MG63 (cell line): Measurements from ENCODE around the gene VEGFD. TPM values are rescaled to one million over a fixed set of nuclear protein-coding genes. Genes with fewer than 3 reads are reported as not detected.
"Not testable (repeated sequence)": the region's sequence is repeated elsewhere in the genome, so short reads cannot be mapped to it uniquely, and the experiment has no call there.

Experiments
- DNase-seq: peaks from one replicate; pipeline ENCODE4 v3.0.0-alpha.2; 2020
- H3K27me3 ChIP-seq: fragments of 250-450 bp; sonication (Bioruptor Pico); 2 replicates; pipeline ENCODE4 v1.5.1; 2020; ENCODE audit warnings: mild to moderate bottlenecking, moderate library complexity
- H3K36me3 ChIP-seq: fragments of 250-450 bp; sonication (Bioruptor Pico); 2 replicates; pipeline ENCODE4 v1.5.1; 2020; ENCODE audit warnings: mild to moderate bottlenecking, moderate library complexity
- H3K4me3 ChIP-seq: fragments of 250-450 bp; sonication (Bioruptor Pico); 2 replicates; pipeline ENCODE4 v1.5.1; 2020; ENCODE audit warnings: mild to moderate bottlenecking, moderate library complexity
- H3K9me3 ChIP-seq: fragments of 250-450 bp; sonication (Bioruptor Pico); 2 replicates; pipeline ENCODE4 v1.5.1; 2020; ENCODE audit warnings: mild to moderate bottlenecking, moderate library complexity
- total RNA-seq: library from RNA; depleted of rRNA; stranded (reverse); fragments of >200 nt; shearing (Covaris generic); gene quantifications from 2 replicates; pipeline ENCODE4 v1.2.3, GENCODE V29; 2014; ENCODE audit warnings: low replicate concordance

The VEGFD gene
- total RNA-seq, 1 experiment from 2014 or later: not detected

DNA sequence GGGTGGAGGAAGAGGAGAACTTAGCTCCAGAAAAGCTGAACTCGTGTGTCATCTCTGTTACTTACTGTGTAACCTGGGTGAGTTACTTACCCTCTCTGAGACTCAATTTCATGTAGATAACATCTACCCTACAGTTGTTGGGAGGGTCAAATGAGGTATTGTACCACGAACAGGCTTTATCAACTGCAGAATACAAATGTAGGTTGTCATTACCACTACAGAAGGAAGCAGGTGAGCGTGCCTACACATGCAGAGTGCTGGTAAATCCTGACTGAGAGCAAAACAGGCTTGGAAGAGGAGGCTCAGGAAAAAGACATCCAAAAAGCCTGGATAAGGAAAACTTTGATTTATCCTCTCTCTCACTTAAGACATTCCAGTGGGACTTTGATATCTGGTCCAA is 56.1 kb downstream of the VEGFD start:
- H3K36me3 ChIP-seq: no peaks in the 10 kb centered on the region
- H3K4me3 ChIP-seq: no peak overlapping the region
- no peak for DNase-seq
- no peaks in the 10 kb centered on the region for H3K9me3 ChIP-seq
- no peaks in the 10 kb centered on the region for H3K27me3 ChIP-seq

DNA sequence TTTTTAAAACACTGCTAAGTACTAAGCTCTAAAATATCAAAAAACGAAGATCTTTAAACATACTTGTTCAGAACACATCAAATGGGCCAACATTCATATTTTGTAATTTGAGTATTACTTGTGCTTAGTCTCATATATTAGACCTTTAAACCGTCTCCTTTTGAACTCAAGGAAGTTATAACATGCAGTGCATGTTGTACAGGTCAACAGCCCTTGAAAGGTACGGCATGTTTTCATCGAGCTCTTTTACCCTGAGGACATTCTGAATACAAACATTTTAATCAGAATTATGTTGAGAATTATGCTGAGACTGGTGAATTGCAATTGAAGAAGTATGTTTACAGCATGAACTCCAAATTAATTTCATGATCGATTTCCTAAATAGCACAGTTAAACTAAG is 61.7 kb downstream of the VEGFD start:
- no peak overlapping the region for H3K4me3 ChIP-seq

DNA sequence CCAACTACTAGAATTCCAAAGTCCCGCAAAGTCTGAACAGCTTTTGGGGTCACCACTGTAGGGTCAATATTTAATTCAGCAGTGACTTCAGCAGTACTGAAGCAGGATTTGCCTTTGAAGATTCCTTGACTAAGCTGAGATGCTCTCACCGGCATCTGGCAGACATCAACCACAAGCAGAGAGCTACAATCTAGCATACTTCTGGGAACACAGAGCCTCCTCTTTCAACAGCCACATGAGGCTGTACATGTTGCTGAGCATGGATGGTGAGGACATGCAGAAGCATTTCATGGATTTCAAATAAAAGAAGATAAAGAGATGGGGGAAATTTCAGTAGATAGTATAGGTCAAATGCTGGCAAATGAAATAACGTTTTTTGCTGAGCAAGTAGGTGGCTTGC is 62.1 kb downstream of the VEGFD start:
- Histone ChIP-seq H3K9me3 (no peaks in the 10 kb centered on the region), H3K27me3 (no peaks in the 10 kb centered on the region), H3K4me3 (no peak overlapping the region), H3K36me3 (no peaks in the 10 kb centered on the region)
- DNase-seq: no peak

More for the DNA sequence above, 61.7 kb downstream of the VEGFD start:
- H3K36me3 ChIP-seq: no peaks in the 10 kb centered on the region
- DNase-seq: no peak
- no peaks in the 10 kb centered on the region for H3K9me3 ChIP-seq
- H3K27me3 ChIP-seq: no peaks in the 10 kb centered on the region

DNA sequence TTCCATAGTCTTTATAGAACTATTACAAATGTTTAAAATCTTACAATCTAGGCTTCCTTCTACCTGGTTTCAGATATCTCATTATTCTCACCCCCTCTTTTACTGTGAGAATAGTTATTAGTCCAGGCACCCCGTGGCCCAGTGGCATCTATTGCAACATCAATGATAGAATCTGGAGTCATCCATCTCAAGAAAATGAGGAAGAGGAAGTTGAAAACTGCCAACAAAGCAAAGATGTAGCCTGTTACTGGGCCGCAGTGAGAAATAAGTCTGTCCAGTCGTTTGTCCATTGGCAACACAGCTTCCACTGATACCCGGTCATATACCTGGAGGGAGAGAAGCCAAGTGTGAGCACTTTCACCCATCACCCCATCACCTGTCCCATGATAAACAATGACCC is 62.8 kb downstream of the VEGFD start:
- no peak for DNase-seq
- Histone ChIP-seq H3K27me3 (no peaks in the 10 kb centered on the region), H3K4me3 (no peak overlapping the region), H3K9me3 (no peaks in the 10 kb centered on the region), H3K36me3 (no peaks in the 10 kb centered on the region)

DNA sequence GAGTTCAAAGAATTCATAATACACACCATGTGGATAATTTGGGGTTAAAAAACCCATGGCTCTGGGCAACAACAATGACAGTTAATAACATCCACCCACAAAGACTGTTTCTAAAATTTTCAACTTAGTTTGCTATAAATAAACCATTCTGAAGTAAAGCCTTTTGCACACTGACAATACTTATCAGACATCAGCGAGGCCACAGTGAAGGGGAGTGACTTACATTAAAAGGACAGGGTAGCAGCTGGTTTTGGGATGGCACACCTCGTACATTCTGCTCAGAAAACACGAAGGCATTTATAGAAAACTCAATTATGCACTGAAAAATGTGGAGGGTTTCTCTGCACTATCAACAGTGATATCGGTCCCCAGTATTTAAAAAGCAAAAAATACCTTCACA is 63.9 kb downstream of the VEGFD start:
- no peaks in the 10 kb centered on the region for H3K36me3 ChIP-seq
- no peaks in the 10 kb centered on the region for H3K27me3 ChIP-seq
- no peaks in the 10 kb centered on the region for H3K9me3 ChIP-seq
- DNase-seq: no peak
- H3K4me3 ChIP-seq: no peak overlapping the region

DNA sequence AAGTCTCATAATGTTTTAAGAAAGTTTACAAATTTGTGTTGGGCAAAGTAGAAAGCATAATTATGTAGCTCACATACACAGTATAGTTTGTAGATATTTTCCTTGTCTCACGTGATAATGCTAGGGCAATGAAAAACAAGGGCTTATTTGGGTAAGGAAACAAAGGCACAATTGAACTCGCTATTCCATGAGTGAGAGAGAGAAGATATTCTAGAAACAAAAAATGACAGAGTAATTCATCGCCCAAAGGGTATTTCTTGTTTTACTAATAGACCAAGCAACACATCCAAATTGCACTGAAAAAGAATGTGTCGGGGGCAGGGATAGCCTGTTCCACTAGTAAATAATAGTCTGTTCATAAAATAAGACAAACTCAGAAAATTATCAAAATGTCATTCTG is 65.1 kb downstream of the VEGFD start:
- no peaks in the 10 kb centered on the region for H3K9me3 ChIP-seq
- no peak for DNase-seq
- H3K4me3 ChIP-seq: no peak overlapping the region
- H3K27me3 ChIP-seq: no peaks in the 10 kb centered on the region
- no peaks in the 10 kb centered on the region for H3K36me3 ChIP-seq

DNA sequence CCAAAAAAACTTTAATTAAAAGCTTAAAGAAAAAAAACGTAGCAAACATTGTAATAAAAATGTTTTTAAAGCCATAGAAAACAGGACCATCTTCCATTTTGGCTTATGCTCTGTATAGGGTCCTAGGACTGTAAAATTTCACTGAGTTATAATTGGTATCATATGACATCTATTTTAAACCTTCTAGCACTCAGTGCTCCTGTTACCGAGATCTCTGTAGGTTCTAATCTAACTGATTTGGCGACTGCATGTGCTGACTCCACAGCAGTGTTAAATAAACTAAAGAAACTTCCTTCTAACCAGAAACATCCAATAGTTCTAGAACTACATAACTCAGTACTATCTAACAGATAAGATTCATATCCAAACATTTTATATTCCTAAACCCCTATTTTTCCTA is 68.7 kb downstream of the VEGFD start, which contains the start of gene ASB11:
Gene ASB11, minus strand, starts transcription at position 132 of the 400 bp plus-strand sequence. Its CDS starts 35 bp downstream, at position 97.
- H3K27me3 ChIP-seq: no peaks in the 10 kb centered on the region
- no peaks in the 10 kb centered on the region for H3K36me3 ChIP-seq
- H3K9me3 ChIP-seq: no peaks in the 10 kb centered on the region
- H3K4me3 ChIP-seq: no peak within 1 kb of the TSS
- DNase-seq: no peak

DNA sequence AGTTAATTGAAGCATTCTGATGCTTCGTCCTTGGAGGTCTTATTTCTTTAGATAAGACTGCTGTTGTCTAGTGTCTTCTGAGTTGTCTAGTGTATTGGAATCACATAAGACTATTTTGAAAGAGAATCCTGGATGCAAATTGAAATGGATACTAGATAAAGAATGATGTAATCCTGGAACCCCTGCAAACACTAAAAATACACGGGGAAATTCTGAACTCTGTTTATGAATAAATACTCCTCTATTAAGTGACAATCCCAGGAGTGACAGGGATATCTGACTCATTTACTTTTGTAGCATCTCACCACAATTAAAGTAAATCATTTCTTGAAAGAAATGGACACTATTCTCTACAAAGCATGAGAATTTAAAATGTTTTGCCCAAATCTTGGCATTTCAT is 69.7 kb downstream of the VEGFD start:
- H3K27me3 ChIP-seq: no peaks in the 10 kb centered on the region
- DNase-seq: no peak
- no peaks in the 10 kb centered on the region for H3K36me3 ChIP-seq
- H3K4me3 ChIP-seq: no peak overlapping the region
- H3K9me3 ChIP-seq: no peaks in the 10 kb centered on the region

DNA sequence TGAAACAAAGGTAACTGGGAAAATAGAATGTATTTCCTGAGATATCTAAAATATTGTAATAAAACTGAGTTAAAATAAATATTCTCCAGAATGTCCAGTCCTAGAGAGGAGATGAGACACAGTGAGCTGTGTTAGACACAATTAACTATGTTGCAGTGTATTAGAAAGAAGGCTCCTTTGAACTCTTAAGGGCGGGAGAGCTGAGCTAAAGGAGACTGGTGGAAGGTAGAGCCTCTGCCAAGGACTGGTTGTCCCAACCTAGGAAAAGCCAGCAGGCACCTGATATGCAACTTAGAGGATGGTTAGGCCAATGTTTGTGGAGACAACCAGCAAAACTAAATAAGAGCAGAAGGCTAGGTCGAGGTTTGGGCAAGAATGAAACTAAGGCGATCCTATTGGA is 73.1 kb downstream of the VEGFD start:
- no peak overlapping the region for H3K4me3 ChIP-seq
- no peaks in the 10 kb centered on the region for H3K9me3 ChIP-seq
- no peak for DNase-seq
- no peaks in the 10 kb centered on the region for H3K36me3 ChIP-seq
- H3K27me3 ChIP-seq: no peaks in the 10 kb centered on the region

DNA sequence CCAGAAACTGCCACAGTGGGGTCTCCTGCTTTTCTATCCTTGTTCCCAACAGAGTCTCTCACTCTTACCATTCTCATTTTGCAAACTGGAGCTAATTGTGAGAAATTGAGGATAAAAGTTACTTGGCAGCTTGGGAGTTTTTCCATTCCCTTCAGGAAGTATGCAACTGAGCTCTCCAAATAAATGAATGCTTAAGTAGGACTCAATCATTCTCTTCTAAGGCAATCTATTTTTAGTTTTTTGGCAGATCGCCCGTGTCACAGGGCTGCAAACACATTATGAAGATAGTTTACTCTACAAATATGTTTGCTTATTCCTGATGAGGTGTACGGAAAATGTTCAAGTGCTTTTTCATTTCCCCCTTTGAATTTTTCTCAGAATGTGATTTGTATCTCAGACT is 74.1 kb downstream of the VEGFD start:
- H3K4me3 ChIP-seq: no peak overlapping the region
- DNase-seq: no peak
- H3K27me3 ChIP-seq: no peaks in the 10 kb centered on the region
- H3K36me3 ChIP-seq: no peaks in the 10 kb centered on the region
- H3K9me3 ChIP-seq: no peaks in the 10 kb centered on the region

DNA sequence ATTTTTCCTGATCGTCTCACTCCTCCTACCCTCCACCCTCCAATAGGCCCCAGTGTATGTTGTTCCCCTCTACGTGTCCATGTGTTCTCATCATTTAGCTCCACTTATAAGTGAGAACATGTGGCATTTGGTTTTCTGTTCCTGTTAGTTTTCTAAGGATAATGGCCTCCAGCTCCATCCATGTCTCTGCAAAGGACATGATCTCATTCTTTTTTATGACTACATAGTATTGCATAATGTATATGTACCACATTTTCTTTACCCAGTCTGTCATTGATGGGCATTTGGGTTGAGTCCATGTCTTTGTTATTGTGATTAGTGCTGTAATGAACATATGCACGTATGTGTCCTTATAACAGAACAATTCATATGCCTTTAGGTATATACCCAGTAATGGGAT is 78.3 kb downstream of the VEGFD start:
- not testable (repeated sequence) for H3K4me3 ChIP-seq, H3K27me3 ChIP-seq, H3K9me3 ChIP-seq, DNase-seq, H3K36me3 ChIP-seq

DNA sequence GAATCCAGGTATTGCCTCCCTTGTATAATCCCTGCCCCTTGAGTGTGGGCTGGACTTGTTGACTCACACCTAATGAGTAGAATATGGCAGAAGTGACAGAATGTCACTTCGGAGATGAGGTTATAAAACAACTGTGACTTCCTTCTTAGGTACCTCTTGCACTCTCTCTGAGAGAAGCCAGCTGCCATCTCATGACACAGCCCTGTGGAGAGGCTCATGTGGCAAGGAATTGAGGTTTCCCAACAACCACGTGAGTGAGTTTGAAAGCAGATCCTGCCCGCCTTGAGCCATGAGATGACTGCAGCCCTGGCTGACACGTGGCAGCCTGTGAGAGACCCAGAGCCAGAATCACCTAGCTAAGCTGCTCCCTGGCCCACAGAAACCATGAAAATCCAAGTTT is 82.3 kb downstream of the VEGFD start:
- no peak for DNase-seq
- H3K27me3 ChIP-seq: no peaks in the 10 kb centered on the region
- H3K36me3 ChIP-seq: no peaks in the 10 kb centered on the region
- no peaks in the 10 kb centered on the region for H3K9me3 ChIP-seq
- H3K4me3 ChIP-seq: no peak overlapping the region

DNA sequence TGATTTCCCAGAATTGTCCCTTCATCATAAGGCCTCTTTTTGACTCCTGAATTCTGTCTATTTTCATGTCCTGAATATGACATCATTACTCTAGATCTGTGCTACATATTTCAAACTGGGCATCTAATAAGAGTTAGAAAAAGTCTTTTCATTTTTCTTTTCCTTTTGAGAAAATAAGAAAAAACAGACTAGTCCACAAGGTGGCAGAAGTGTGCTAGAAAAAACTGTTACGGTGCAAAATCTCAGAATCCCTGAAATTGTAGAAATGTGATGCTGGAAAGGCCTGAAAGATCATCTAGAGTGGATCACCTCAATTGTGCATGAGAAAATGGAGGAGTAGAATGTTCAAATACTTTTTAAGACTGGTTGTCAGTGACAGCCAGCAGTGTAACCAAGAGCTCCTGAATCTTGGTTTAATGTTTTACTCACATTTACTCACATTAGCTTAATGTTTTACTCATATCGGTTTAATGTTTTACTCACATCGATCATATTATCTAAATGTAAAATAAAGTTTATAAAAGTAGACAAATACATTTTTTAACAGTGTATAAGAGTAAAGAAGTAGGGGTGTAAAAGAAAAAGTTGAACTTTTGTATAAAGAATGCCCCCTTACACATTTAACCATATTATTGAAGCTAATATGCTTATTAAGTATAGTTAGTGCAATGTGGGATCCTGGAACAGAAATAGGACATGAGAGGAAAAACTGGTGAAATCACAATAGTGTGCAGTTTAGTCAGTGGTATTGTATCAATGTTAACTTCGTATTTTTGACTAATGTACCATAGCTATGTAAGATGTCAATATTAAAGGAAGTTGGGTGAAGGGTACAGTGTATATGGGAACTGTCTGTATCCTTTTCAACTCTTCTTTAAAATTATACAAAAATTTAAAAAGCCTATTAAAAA is 84.0 kb downstream of the VEGFD start:
- DNase-seq: no peak
- no peak overlapping the region for H3K4me3 ChIP-seq
- H3K9me3 ChIP-seq: no peaks in the 10 kb centered on the region
- no peaks in the 10 kb centered on the region for H3K27me3 ChIP-seq
- no peaks in the 10 kb centered on the region for H3K36me3 ChIP-seq

DNA sequence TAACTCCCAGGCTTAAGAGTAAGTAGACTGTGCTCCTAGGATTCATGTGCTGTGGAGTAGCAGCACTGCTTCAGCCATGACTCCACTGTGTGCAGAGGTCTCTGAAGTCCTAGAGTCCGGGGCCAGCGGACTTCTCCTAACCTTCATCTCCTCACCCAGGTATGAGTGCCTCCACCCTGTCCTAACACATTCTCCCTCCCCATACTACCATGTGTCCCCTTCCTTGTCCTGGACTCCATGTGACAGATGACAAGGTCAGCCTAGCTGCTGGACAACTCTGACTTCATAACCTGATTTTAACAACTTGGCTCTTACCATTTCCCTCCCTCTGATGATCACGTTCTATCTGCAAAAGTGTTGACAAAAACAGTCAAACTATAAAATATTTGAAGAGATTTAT is 85.4 kb downstream of the VEGFD start:
- Histone ChIP-seq H3K4me3 (no peak overlapping the region), H3K27me3 (no peaks in the 10 kb centered on the region), H3K36me3 (no peaks in the 10 kb centered on the region), H3K9me3 (no peaks in the 10 kb centered on the region)
- no peak for DNase-seq

DNA sequence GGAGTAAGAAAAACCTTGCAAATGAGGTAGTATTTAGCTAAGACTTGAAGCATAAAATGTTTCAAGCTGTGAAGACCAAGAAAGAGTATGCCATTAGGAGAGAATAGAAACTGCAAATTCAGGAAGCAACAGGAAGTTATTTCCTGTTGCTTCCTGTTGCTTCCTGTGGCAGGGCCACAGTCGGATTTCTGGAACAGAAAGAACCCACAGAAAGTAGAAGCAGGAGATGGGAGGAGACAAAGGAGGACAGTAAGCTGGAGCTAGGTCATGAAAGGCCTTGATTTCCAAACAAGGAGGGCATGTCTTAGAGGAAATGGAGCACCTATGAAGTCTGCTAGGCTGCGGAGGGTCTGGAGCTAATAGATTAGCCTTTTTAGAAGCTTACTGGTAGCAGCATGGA is 86.0 kb downstream of the VEGFD start:
- DNase-seq: no peak
- H3K4me3 ChIP-seq: no peak overlapping the region
- no peaks in the 10 kb centered on the region for H3K9me3 ChIP-seq
- H3K36me3 ChIP-seq: no peaks in the 10 kb centered on the region
- no peaks in the 10 kb centered on the region for H3K27me3 ChIP-seq
